ENCODE data around the gene MAFG. TPM values are rescaled to one million over a fixed set of nuclear protein-coding genes. Genes with fewer than 3 reads are reported as not detected.

MAFG gene
- total RNA-seq, 4 donors from 2014 or later = 37.1 to 65.5 (median 51.9) TPM

- peaks cover 0 to 36% of the 10 kb centered on the region in 2 donors for H3K36me3 ChIP-seq
- TF ChIP-seq POLR2A (IDR thresholded peaks at IDR 0.05) (no peak), CTCF (IDR thresholded peaks at IDR 0.05 in 4 of 5, conservative IDR thresholded peaks at IDR 0.05 in 1 of 5) (no peak)
Observed at GRCh38 chr17:81888105-81888987, 39.2 kb downstream of the MAFG start.

GRCh38 chr17:81885869-81886548 lies 41.5 kb downstream of the MAFG start:
- in situ Hi-C loops (cut with MboI; ENCODE audit: low sequenced_read_pairs in 4 of 4) = no loop called here
- DNase-seq (peak; percentile 93 to 97), ATAC-seq (peak; percentile 96)
- intact Hi-C loops (cut with DNase I; ENCODE audit: low total_unique reads) = loop anchor here (1.0 to 2.0 kb wide), 3 partner anchors 15 to 45 kb away; partner anchors contain the start of genes ARHGDIA and MAFG
- Histone ChIP-seq H3K4me3 (no peak overlapping the region), H3K4me1 (peaks cover 36 to 41% of the 10 kb centered on the region in 2 donors), H3K27me3 (no peaks in the 10 kb centered on the region), H3K27ac (peak overlapping the region; percentile 92 to 98 (median 97)), H3K9me3 (no peaks in the 10 kb centered on the region), H3K36me3 (peaks cover 0 to 53% of the 10 kb centered on the region in 2 donors)
- TF ChIP-seq POLR2A (IDR thresholded peaks at IDR 0.05) = peak; percentile 29 to 31
- TF ChIP-seq CTCF (IDR thresholded peaks at IDR 0.05 in 4 of 5, conservative IDR thresholded peaks at IDR 0.05 in 1 of 5) = no peak

More at GRCh38 chr17:81888105-81888987, 39.2 kb downstream of the MAFG start:
- ATAC-seq = no peak
- H3K4me1 ChIP-seq = peaks cover 44 to 51% of the 10 kb centered on the region in 2 donors
- no peaks in the 10 kb centered on the region for H3K9me3 ChIP-seq
- no peak for DNase-seq
- H3K27ac ChIP-seq = peak overlapping the region; percentile 92 to 98 (median 97)
- H3K27me3 ChIP-seq = no peaks in the 10 kb centered on the region
- in situ Hi-C loops (cut with MboI; ENCODE audit: low sequenced_read_pairs in 4 of 4) = no loop called here
- intact Hi-C loops (cut with DNase I; ENCODE audit: low total_unique reads) = no loop called here
- H3K4me3 ChIP-seq = no peak overlapping the region

- Histone ChIP-seq H3K9me3 (no peaks in the 10 kb centered on the region), H3K36me3 (peaks cover 0 to 56% of the 10 kb centered on the region in 2 donors), H3K27ac (peak overlapping the region; percentile 92 to 98 (median 97)), H3K27me3 (no peaks in the 10 kb centered on the region), H3K4me1 (peaks cover 33 to 39% of the 10 kb centered on the region in 2 donors), H3K4me3 (no peak overlapping the region)
- in situ Hi-C loops (cut with MboI; ENCODE audit: low sequenced_read_pairs in 4 of 4) (no loop called here), intact Hi-C loops (cut with DNase I; ENCODE audit: low total_unique reads) (no loop called here)
- ATAC-seq = peak; percentile 3 to 28
- no peak for TF ChIP-seq CTCF (IDR thresholded peaks at IDR 0.05 in 4 of 5, conservative IDR thresholded peaks at IDR 0.05 in 1 of 5)
- no peak for TF ChIP-seq POLR2A (IDR thresholded peaks at IDR 0.05)
- peak in 1 of 2 donors; percentile 43 for DNase-seq
Observed at GRCh38 chr17:81885454-81885853, 42.1 kb downstream of the MAFG start.

GRCh38 chr17:81884968-81885367 lies 42.6 kb downstream of the MAFG start:
- H3K36me3 ChIP-seq = peaks cover 0 to 56% of the 10 kb centered on the region in 2 donors

More at GRCh38 chr17:81884968-81885367, 42.6 kb downstream of the MAFG start:
- DNase-seq (peak in 1 of 2 donors; percentile 13), ATAC-seq (no peak)
- no peak overlapping the region for H3K4me3 ChIP-seq
- no peaks in the 10 kb centered on the region for H3K9me3 ChIP-seq
- intact Hi-C loops (cut with DNase I; ENCODE audit: low total_unique reads) = no loop called here
- in situ Hi-C loops (cut with MboI; ENCODE audit: low sequenced_read_pairs in 4 of 4) = no loop called here
- TF ChIP-seq CTCF (IDR thresholded peaks at IDR 0.05 in 4 of 5, conservative IDR thresholded peaks at IDR 0.05 in 1 of 5) = no peak
- no peak for TF ChIP-seq POLR2A (IDR thresholded peaks at IDR 0.05)
- peak overlapping the region; percentile 92 to 98 (median 97) for H3K27ac ChIP-seq
- H3K27me3 ChIP-seq = no peaks in the 10 kb centered on the region
- peaks cover 28 to 34% of the 10 kb centered on the region in 2 donors for H3K4me1 ChIP-seq

Data from gastrocnemius medialis (tissue), 4 donors.